Osteoblast (primary cell): ENCODE measurements around the gene EIF2B1. TPM values are rescaled to one million over a fixed set of nuclear protein-coding genes. Genes with fewer than 3 reads are reported as not detected.

Experiments used
- DNase-seq: peaks from one replicate; pipeline ENCODE4 v3.0.0; 2011; ENCODE audit warnings: low spot score, mixed read lengths; ENCODE audit not compliant: insufficient read length; ENCODE audit errors: missing footprints
- H2AFZ ChIP-seq: 2 replicates; pipeline ENCODE4 v1.6.0; 2011; ENCODE audit warnings: mild to moderate bottlenecking, low read length
- H3K27ac ChIP-seq: 2 replicates; pipeline ENCODE4 v1.5.1; 2011; ENCODE audit warnings: mild to moderate bottlenecking, low read depth, low read length, moderate library complexity
- H3K27me3 ChIP-seq: 2 replicates; pipeline ENCODE4 v1.6.0; 2012; ENCODE audit warnings: mild to moderate bottlenecking, control low read depth, inconsistent platforms, low read length, moderate library complexity; ENCODE audit not compliant: insufficient read depth
- H3K36me3 ChIP-seq: 2 replicates; pipeline ENCODE4 v1.5.1; 2011; ENCODE audit warnings: mild to moderate bottlenecking, low read length, control low read depth, moderate library complexity; ENCODE audit not compliant: insufficient read depth
- H3K4me1 ChIP-seq: 2 replicates; pipeline ENCODE4 v1.5.1; 2011; ENCODE audit warnings: mild to moderate bottlenecking, low read length, control low read depth, moderate library complexity; ENCODE audit not compliant: insufficient read depth
- H3K4me2 ChIP-seq: 2 replicates; pipeline ENCODE4 v1.6.0; 2011; ENCODE audit warnings: mild to moderate bottlenecking, low read length; ENCODE audit not compliant: insufficient read depth
- H3K4me3 ChIP-seq: fragments of 200-600 bp; sonication (generic); 3 replicates; pipeline ENCODE4 v1.5.1; 2012; ENCODE audit warnings: mild to moderate bottlenecking, low read length, inconsistent platforms; ENCODE audit not compliant: insufficient read depth
- H3K79me2 ChIP-seq: 2 replicates; pipeline ENCODE4 v1.6.0; 2012; ENCODE audit warnings: mild to moderate bottlenecking, low read length, control low read depth, inconsistent platforms; ENCODE audit not compliant: insufficient read depth
- H3K9me3 ChIP-seq: 2 replicates; pipeline ENCODE4 v1.5.1; 2011; ENCODE audit warnings: low read depth, low read length, control low read depth
- H4K20me1 ChIP-seq: 2 replicates; pipeline ENCODE4 v1.6.0; 2012; ENCODE audit warnings: mild to moderate bottlenecking, low read length, control low read depth; ENCODE audit not compliant: insufficient read depth
- CTCF ChIP-seq: IDR thresholded peaks from 2 replicates; pipeline ENCODE4 v1.5.1; 2011; ENCODE audit warnings: mild to moderate bottlenecking, low read depth, low read length, moderate library complexity; ENCODE audit errors: extremely low read depth
- total RNA-seq: library from RNA; depleted of rRNA; stranded (reverse); fragments of >200 nt; gene quantifications from 2 replicates; pipeline ENCODE4 v1.2.3, GENCODE V29; 2012

The EIF2B1 gene
- total RNA-seq, 1 donor = 32.6 TPM

DNA sequence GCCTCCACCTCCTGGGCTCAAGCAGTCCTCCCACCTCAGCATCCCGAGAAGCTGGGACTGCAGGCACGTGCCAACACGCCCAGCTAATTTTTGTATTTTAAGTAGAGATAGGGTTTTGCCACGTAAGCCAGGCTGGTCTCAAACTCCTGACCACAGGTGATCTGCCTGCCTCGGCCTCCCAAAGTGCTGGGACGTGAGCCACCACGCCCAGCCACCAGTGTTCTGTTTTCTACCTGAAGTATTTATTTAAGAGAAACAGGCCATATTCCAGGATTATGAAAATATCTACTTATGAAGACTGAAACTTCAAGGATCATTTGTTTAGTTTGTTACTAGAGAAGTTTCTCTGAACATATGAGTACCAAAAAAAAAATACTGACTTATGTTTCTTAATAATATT lies 10.4 kb upstream of the EIF2B1 start:
- Histone ChIP-seq H3K4me2 (no peak overlapping the region), H3K79me2 (peaks cover 5% of the 10 kb centered on the region), H2AFZ (no peak overlapping the region), H3K4me3 (no peak overlapping the region), H3K27me3 (no peaks in the 10 kb centered on the region), H3K27ac (no peak overlapping the region), H4K20me1 (no peaks in the 10 kb centered on the region), H3K4me1 (no peaks in the 10 kb centered on the region), H3K9me3 (no peaks in the 10 kb centered on the region), H3K36me3 (peaks cover 44% of the 10 kb centered on the region)
- DNase-seq = no peak
- no peak for TF ChIP-seq CTCF

GRCh38 chr12:123634142-123634561 lies 666 bp upstream of the EIF2B1 start:
- Histone ChIP-seq H4K20me1 (no peaks in the 10 kb centered on the region), H3K4me2 (peak overlapping the region; percentile 98), H3K4me1 (peaks cover 15% of the 10 kb centered on the region), H3K79me2 (peaks cover 53% of the 10 kb centered on the region), H3K27me3 (no peaks in the 10 kb centered on the region), H2AFZ (peak overlapping the region; percentile 99), H3K9me3 (no peaks in the 10 kb centered on the region), H3K4me3 (peak overlapping the region; percentile 98), H3K27ac (peak overlapping the region; percentile 95), H3K36me3 (peaks cover 21% of the 10 kb centered on the region)
- no peak for TF ChIP-seq CTCF
- no peak for DNase-seq

DNA sequence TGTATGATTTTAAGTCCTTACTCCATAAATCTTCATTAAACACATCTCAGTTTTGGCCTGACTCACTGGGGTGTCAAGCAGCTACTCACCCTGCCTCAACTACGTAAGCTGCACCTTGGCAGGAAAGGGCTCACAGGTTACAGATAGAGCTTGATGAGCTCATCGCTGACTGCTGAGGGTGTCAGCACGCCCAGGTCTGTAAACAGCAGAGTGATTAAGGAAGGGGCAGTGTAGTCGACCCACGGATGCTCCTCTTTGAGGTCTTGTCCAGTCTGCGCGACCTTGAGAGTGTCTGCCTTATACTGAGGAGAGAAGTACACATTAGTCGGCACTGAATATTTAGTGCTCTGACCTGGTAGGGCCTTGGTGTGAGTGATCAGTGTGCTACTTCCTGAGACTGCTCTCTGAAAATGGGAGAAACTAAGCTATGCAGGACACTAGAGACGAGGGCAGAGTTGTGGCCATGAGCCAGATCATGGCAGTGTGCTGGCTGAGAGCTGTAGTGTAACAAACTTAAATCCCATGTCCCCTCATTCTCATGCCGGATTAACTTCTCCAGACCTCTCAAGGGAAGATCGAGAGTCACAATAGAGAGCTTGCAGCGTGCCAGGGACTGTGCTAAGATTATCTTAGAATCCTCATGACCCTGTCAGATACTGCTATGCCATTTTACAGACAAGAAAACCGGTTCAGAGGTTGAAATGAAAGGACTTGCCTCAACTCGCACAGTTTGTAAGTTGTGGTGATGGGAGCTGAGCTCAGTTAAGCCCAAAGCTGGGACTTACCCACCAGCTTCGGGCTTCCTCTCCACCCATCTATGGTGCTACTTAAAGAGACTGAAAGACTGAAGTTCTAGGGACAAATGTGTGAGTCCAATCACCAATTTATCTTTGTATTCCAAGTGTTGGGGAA lies 11.6 kb downstream of the EIF2B1 start:
- H3K27me3 ChIP-seq = no peaks in the 10 kb centered on the region
- no peak overlapping the region for H3K4me3 ChIP-seq
- H3K36me3 ChIP-seq = peaks cover 66% of the 10 kb centered on the region
- DNase-seq = no peak
- no peak for TF ChIP-seq CTCF
- H3K4me2 ChIP-seq = no peak overlapping the region
- H3K79me2 ChIP-seq = peaks cover 2% of the 10 kb centered on the region
- no peaks in the 10 kb centered on the region for H4K20me1 ChIP-seq
- no peak overlapping the region for H2AFZ ChIP-seq
- no peaks in the 10 kb centered on the region for H3K4me1 ChIP-seq
- no peak overlapping the region for H3K27ac ChIP-seq
- no peaks in the 10 kb centered on the region for H3K9me3 ChIP-seq

DNA sequence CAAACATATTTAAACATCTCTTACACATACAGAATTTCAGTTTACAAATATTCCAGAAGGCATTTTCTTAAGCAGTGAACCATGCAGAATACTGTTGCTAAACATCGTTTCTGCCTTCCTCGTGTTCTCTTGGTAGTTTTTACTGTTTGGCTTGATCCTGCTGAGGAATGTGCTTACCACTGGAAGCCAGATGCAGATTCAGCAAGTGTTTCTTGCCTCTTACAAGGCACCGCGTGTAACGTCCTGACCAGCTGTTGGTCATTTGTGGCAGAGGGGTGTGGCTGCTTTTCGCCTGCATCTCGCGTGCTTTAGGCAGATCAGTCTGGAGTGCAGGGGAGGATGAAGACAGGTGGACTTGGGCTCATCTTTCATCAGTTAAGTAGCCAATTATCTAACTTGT lies 12.4 kb downstream of the EIF2B1 start:
- Histone ChIP-seq H3K9me3 (no peaks in the 10 kb centered on the region), H3K27ac (no peak overlapping the region), H3K36me3 (peaks cover 66% of the 10 kb centered on the region), H3K4me1 (no peaks in the 10 kb centered on the region), H3K79me2 (peaks cover 2% of the 10 kb centered on the region), H2AFZ (no peak overlapping the region), H3K27me3 (no peaks in the 10 kb centered on the region), H3K4me2 (no peak overlapping the region), H4K20me1 (no peaks in the 10 kb centered on the region), H3K4me3 (no peak overlapping the region)
- TF ChIP-seq CTCF = no peak
- no peak for DNase-seq
